H54 (cell line): ENCODE data around the gene ABI3.
"Not testable (repeated sequence)": the region's sequence is repeated elsewhere in the genome, so short reads cannot be mapped to it uniquely, and the experiment has no call there.

Experiments used
- DNase-seq: peaks from one replicate; pipeline ENCODE4 v3.0.0; 2011; ENCODE audit warnings: low spot score, mixed read lengths; ENCODE audit not compliant: insufficient read length
- FAIRE-seq: peaks from 3 replicates; lab custom pipeline; 2011; peaks lifted over from hg19 to GRCh38; lab: Jason Lieb, UNC
- POLR2A ChIP-seq: IDR thresholded peaks from 2 replicates; pipeline ENCODE4 v1.6.1; 2011; ENCODE audit warnings: low read depth, mild to moderate bottlenecking, low read length

The ABI3 gene

GRCh38 chr17:49210158-49211029 is at the start of gene ABI3, which contains the start of gene GNGT2:
Gene ABI3 (plus strand): TSS chr17:49210707. CDS start chr17:49210725, 18 bp downstream.
Gene GNGT2 (minus strand): TSS chr17:49210574. CDS start chr17:49207422, 3,152 bp downstream.
- DNase-seq = no peak
- no peak for TF ChIP-seq POLR2A
- FAIRE-seq = no peak

DNA sequence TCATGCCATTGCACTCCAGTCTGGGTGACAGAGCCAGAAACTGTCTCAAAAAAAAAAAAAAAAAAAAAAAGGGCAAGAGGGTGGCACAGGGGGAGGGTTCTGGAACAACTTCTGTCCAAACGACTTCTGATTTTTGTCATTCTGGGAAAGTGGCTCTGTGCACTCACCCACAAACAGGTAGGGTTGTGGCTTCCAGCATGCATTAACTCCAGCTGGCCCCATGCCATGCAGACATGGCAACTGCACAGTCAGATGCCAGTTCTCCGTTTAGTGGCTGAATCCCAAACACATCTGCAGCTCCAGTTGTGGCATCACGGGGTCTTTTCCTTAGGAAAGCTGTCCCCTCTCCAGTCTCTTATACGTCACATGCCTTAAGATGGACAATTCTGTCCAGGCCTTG is 47.6 kb upstream of the ABI3 start:
- no peak for FAIRE-seq
- DNase-seq = no peak

GRCh38 chr17:49165143-49165542 is 45.4 kb upstream of the ABI3 start:
- no peak for TF ChIP-seq POLR2A
- no peak for FAIRE-seq

More for the DNA sequence above, 47.6 kb upstream of the ABI3 start:
- TF ChIP-seq POLR2A = no peak

DNA sequence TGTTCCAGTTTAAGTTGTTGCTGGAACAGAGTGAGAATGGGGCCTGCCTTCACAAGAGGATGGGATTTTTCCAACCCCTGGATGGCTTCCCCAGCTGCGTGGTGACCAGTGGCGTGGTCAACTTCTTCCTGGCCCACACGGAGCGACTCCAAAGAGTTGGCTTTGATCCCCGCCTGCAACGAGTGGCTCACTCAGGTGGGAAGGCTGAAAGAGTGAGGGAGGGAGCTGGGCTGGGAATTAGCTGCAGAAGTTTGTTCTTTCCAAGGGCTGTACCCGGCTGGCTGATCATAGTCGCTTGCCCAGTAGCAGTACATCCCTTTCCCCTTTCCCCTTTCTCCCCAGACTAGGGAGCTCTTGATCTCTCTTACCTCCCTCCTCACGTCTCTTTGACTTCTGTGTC is 41.8 kb upstream of the ABI3 start:
- FAIRE-seq (no peak), DNase-seq (no peak)
- no peak for TF ChIP-seq POLR2A

More at GRCh38 chr17:49165143-49165542, 45.4 kb upstream of the ABI3 start:
- no peak for DNase-seq

DNA sequence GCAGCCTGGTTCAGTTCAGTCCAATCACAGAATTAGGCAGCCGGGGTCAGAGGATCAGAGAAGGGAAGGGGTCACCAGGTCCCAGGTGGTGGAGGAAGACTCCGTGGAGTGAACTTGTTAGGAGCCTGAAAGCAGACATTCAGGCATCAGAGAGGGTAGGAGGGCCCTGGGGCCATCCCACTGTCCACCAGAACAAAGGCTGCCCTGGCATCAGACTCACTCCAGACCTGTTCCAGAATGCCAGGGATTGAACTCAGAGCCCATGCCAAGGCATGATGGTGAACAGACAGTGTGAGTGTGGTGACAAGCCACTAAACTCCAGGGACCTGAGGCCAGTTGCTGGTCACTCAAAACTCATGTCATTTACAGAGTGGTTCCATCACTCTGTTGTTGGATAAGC is 40.3 kb upstream of the ABI3 start:
- TF ChIP-seq POLR2A = no peak
- DNase-seq = no peak
- FAIRE-seq = no peak

DNA sequence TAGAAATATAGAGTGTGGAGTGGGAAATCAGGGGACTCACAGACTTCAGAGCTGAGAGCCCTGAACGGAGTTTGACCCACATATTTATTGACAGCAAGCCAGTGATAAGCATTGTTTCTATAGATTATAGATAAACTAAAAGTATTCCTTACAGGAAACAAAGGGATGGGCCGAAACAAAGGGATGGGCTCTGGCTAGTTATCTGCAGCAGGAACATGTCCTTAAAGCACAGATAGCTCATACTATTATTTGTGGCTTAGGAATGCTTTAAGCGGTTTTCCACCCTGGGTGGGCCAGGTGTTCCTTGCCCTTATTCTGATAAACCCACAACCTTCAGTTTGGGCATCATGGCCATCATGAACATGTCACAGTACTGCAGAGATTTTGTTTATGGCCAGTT is 39.8 kb upstream of the ABI3 start:
- not testable (repeated sequence) for FAIRE-seq, DNase-seq

- not testable (repeated sequence) for FAIRE-seq, DNase-seq
Observed at GRCh38 chr17:49175978-49176377, 34.5 kb upstream of the ABI3 start.

DNA sequence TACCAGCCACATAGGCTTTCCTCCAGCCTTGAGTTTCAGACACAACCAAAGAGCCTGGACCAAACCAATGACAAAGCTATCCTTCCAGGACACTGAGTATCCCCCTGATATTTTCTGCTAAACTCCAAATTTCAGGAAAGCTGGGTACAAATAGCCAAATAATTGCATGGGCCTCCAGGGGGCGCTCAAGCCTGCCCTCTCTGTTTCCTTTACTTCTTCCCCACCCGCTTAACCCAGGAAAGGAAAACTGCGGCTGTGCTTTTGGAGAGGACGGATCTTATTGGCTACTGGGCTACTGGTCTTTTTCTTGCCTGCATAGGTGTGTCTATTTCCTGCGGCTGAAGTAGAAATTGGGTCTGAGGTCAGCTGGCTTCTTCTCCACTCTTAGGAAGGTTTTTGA is 30.2 kb upstream of the ABI3 start:
- FAIRE-seq = no peak
- TF ChIP-seq POLR2A = no peak
- peak; percentile 60 for DNase-seq

- DNase-seq (no peak), FAIRE-seq (no peak)
- no peak for TF ChIP-seq POLR2A
Observed at GRCh38 chr17:49180998-49181635, 29.4 kb upstream of the ABI3 start.

DNA sequence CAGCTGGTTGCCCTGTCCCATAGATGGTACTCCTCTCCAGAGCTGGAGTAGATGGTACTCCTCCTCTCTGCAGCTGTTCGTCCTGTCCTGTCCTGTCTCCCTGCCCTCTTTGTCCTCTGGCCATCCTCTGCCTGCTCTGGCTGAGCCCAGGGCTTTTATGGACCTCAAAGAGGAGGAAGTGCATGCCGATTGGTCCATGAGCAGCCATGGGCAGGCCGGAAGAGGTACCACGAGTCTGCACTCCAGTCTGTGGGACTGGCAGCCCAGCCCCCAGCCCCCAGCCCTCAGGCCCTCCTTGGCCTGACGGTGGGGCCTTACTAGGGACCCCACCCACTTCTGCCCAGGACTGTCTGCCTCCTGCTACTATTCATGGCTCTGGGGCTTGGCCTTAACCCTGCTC is 27.2 kb upstream of the ABI3 start:
- FAIRE-seq (no peak), DNase-seq (no peak)
- no peak for TF ChIP-seq POLR2A

DNA sequence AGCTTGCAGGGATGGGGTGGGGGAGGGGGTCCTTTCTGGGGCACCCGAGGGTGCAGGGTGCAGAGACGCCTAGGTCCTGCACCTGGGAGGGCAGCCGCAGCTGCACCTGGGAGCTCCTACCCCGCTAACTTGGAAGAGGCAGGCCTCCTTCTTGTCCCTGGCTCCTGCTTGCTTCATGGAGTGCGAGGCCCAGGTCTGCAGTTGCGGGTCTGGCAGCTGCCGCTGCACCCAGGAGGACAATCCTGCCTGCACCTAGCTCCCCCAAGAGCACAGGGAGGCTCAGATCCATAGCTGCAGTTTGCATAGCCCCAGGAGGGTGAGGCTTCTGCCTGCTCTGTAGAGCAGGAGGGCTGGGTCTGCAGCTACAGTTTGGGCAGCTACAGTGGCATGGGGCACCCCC is 26.7 kb upstream of the ABI3 start:
- no peak for TF ChIP-seq POLR2A
- no peak for DNase-seq
- FAIRE-seq = no peak

DNA sequence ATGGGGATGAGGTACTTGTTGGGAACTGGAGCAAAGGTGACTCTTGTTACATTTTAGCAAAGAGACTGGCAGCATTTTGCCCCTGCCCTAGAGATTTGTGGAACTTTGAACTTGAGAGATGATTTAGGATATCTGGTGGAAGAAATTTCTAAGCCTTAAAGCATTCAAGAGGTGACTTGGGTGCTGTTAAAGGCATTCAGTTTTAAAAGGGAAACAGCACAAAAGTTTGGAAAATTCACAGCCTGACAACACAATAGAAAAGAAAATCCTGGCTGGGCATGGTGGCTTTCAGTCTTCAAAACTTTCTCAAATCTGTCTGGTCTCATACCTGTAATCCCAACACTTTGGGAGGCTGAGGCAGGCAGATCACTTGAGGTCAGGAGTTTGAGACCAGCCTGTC is 26.0 kb upstream of the ABI3 start:
- DNase-seq, FAIRE-seq: not testable (repeated sequence)

DNA sequence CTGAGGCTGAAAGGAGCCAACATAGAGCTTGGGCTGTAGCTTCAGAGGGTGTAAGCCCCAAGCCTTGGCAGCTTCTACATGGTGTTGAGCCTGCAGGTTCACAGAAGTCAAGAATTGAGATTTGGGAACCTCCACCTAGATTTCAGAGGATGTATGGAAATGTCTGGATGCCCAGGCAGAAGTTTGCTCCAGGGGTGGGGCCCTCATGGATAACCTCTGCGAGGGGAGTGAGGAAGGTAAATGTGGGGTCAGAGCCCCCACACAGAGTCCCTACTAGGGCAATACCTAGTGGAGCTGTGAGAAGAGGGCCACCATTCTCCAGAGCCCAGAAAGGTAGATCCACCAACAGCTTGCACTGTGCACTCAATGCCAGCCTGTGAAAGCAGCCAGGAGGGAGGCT is 25.1 kb upstream of the ABI3 start:
- not testable (repeated sequence) for FAIRE-seq, DNase-seq

GRCh38 chr17:49187301-49187700 is 23.2 kb upstream of the ABI3 start:
- FAIRE-seq = no peak
- no peak for TF ChIP-seq POLR2A
- DNase-seq = no peak

GRCh38 chr17:49190932-49191331 is 19.6 kb upstream of the ABI3 start:
- DNase-seq (no peak), FAIRE-seq (no peak)
- TF ChIP-seq POLR2A = no peak
